ENCODE results near the gene ITSN1.

Gene ITSN1

GRCh38 chr21:33648555-33648954 is 6.3 kb downstream of the ITSN1 start:
- peaks cover 58% of the 10 kb centered on the region for H3K79me2 ChIP-seq (ENCODE audit: control insufficient read depth, low read length)
- no peaks in the 10 kb centered on the region for H3K9me2 ChIP-seq (replicated peaks; ENCODE audit: control insufficient read depth, low read length)
- no peak overlapping the region for H3K27ac ChIP-seq (ENCODE audit: low read depth, low read length)
- no peak overlapping the region for H3K4me2 ChIP-seq (ENCODE audit: low read length)
- no peaks in the 10 kb centered on the region for H3K9me3 ChIP-seq (ENCODE audit: control insufficient read depth, insufficient read depth, low read length)
- peaks cover 4% of the 10 kb centered on the region for H3K4me1 ChIP-seq (ENCODE audit: control insufficient read depth, low read length)
- peaks cover 6% of the 10 kb centered on the region; the same call in 1 of the 2 replicates for H4K20me1 ChIP-seq (ENCODE audit: control insufficient read depth, insufficient read depth, low read depth, low read length)
- no peaks in the 10 kb centered on the region for H3F3A ChIP-seq (ENCODE audit: control insufficient read depth, insufficient read depth)
- no peaks in the 10 kb centered on the region for H3K36me3 ChIP-seq (ENCODE audit: control insufficient read depth, low read length)
- H3K4me3 ChIP-seq (ENCODE audit: low read length): no peak overlapping the region
- H3K27me3 ChIP-seq (ENCODE audit: control insufficient read depth, low read length): peaks cover under 1% of the 10 kb centered on the region
- TF ChIP-seq CTCF (IDR thresholded peaks at IDR 0.05; ENCODE audit: low read depth, low read length, poor library complexity, severe bottlenecking) (no peak), EZH2phosphoT487 (IDR thresholded peaks at IDR 0.05; ENCODE audit: borderline replicate concordance, low read length) (no peak)

- Histone ChIP-seq H4K20me1 (ENCODE audit: control insufficient read depth, insufficient read depth, low read depth, low read length) (peaks cover 6% of the 10 kb centered on the region; the same call in 1 of the 2 replicates), H3K9me3 (ENCODE audit: control insufficient read depth, insufficient read depth, low read length) (no peaks in the 10 kb centered on the region), H3K4me3 (ENCODE audit: low read length) (no peak overlapping the region), H3F3A (ENCODE audit: control insufficient read depth, insufficient read depth) (no peaks in the 10 kb centered on the region), H3K79me2 (ENCODE audit: control insufficient read depth, low read length) (peaks cover 42% of the 10 kb centered on the region), H3K27me3 (ENCODE audit: control insufficient read depth, low read length) (no peaks in the 10 kb centered on the region), H3K4me2 (ENCODE audit: low read length) (no peak overlapping the region), H3K4me1 (ENCODE audit: control insufficient read depth, low read length) (no peaks in the 10 kb centered on the region), H3K9me2 (replicated peaks; ENCODE audit: control insufficient read depth, low read length) (no peaks in the 10 kb centered on the region), H3K36me3 (ENCODE audit: control insufficient read depth, low read length) (no peaks in the 10 kb centered on the region), H3K27ac (ENCODE audit: low read depth, low read length) (no peak overlapping the region)
- TF ChIP-seq EZH2phosphoT487 (IDR thresholded peaks at IDR 0.05; ENCODE audit: borderline replicate concordance, low read length): no peak
- TF ChIP-seq CTCF (IDR thresholded peaks at IDR 0.05; ENCODE audit: low read depth, low read length, poor library complexity, severe bottlenecking): no peak
Observed at GRCh38 chr21:33650230-33650629, 7.9 kb downstream of the ITSN1 start.

DNA sequence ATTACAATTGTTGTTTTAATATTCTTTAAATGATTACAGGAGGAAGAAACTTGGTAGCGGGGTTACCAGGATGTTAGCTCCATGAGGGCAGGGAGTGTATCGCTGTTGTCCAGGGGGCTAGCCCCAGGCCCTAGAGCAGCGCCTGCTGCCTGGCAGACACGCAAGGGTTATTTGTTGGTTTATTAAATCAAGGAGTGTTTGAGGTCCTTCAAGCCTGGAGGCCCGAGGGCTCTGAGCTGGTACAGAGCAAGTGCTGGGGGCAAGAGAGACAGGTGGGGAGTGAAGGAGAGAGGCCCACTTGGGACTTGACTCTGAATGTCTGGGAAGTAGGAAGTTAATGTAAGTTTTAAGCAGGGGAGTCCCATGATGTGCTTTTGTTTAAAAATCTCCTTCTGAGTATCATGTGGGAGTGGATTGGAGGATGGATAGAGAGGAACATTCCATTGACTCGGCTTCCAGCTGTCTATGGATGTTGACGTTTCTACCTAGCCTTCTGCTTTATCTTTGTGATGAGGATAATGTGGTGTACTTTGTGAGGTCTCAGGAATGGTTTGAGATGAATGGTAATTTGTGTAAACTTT is 8.7 kb downstream of the ITSN1 start:
- no peaks in the 10 kb centered on the region for H3F3A ChIP-seq (ENCODE audit: control insufficient read depth, insufficient read depth)

More for the DNA sequence above, 8.7 kb downstream of the ITSN1 start:
- H3K4me3 ChIP-seq (ENCODE audit: low read length): no peak overlapping the region
- H4K20me1 ChIP-seq (ENCODE audit: control insufficient read depth, insufficient read depth, low read depth, low read length): peaks cover 6% of the 10 kb centered on the region; the same call in 1 of the 2 replicates
- peaks cover 40% of the 10 kb centered on the region for H3K79me2 ChIP-seq (ENCODE audit: control insufficient read depth, low read length)
- no peaks in the 10 kb centered on the region for H3K36me3 ChIP-seq (ENCODE audit: control insufficient read depth, low read length)
- H3K9me2 ChIP-seq (replicated peaks; ENCODE audit: control insufficient read depth, low read length): no peaks in the 10 kb centered on the region
- no peak overlapping the region for H3K4me2 ChIP-seq (ENCODE audit: low read length)
- no peaks in the 10 kb centered on the region for H3K9me3 ChIP-seq (ENCODE audit: control insufficient read depth, insufficient read depth, low read length)
- H3K27ac ChIP-seq (ENCODE audit: low read depth, low read length): no peak overlapping the region
- no peak for TF ChIP-seq CTCF (IDR thresholded peaks at IDR 0.05; ENCODE audit: low read depth, low read length, poor library complexity, severe bottlenecking)
- no peak for TF ChIP-seq EZH2phosphoT487 (IDR thresholded peaks at IDR 0.05; ENCODE audit: borderline replicate concordance, low read length)
- H3K27me3 ChIP-seq (ENCODE audit: control insufficient read depth, low read length): no peaks in the 10 kb centered on the region
- H3K4me1 ChIP-seq (ENCODE audit: control insufficient read depth, low read length): no peaks in the 10 kb centered on the region

Measured in DOHH2 (cell line).